ENCODE data around the gene MYRFL.
"Not testable (repeated sequence)": the region's sequence is repeated elsewhere in the genome, so short reads cannot be mapped to it uniquely, and the experiment has no call there.

MYRFL gene

DNA sequence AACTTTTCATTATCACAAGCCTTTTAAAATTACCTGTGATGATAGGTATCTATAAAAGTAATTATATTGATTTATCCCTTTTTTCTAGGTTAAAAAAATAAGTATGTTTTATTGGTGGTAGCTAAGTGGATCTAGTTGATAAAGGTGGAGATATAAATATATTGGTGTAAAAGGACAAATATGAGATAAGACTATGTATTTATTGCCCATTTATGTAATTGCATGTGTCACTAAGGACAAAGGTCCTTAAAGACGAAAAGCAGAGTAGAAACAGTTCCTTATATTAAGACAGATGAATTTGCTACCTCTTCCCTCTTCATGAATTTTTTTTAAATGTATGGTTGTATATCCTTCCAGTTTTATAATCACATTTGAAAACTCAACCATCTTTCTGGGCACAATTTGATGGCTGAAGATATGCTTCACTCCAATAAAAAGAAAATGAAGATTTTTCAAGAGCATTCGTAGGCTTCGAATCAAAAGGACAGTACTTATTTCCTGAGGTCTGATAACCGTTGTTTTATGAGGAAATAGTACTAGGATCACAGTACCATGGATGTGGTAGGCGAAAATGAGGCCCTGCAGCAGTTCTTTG is at the start of gene MYRFL:
Gene MYRFL (plus strand): TSS at position 262 of the 595 bp plus-strand sequence. CDS start 291 bp downstream, at position 553.
- DNase-seq (ENCODE audit: low read depth in 2 of 2) = no peak

DNA sequence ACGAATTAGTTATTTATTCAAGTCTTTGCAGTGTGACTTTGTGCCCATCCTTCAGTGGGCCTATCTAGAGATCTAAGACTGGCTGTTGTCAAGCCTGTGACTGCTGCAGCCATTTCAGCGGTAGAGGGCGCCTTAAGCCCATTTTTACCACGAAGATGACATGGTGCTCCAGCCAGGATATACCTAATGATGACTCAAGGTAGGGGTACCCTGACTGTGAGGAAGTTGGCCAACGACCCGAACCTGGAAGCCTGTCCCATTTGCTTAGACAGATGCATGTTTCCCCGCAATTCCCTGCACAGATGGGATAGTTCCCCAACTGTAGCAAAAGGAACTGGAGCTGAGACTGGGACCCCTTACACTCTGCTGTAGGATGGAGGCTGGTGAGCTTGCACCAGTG is 45.1 kb upstream of the MYRFL start:
- no peak for DNase-seq (ENCODE audit: low read depth in 2 of 2)

DNA sequence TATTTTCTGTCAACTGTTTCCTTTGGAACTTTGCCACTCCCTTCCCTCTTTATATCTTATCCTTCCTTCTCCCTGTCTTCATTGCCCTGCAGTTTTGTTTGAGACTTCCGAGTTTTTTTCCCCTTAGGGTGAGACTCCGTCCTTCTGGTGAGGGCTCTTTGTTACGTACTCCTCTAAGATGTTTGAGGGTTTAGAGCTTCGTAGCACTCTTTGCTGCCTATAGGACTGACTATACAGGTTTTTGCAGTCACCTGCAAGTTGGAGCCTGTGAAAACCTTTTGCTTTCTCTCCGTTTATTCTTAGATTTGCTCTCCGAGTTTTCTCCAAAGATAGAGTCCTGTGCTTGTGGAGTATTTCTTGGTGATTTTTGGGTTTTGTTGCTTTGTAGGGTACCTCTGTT is 41.7 kb upstream of the MYRFL start:
- no peak for DNase-seq (ENCODE audit: low read depth in 2 of 2)

DNA sequence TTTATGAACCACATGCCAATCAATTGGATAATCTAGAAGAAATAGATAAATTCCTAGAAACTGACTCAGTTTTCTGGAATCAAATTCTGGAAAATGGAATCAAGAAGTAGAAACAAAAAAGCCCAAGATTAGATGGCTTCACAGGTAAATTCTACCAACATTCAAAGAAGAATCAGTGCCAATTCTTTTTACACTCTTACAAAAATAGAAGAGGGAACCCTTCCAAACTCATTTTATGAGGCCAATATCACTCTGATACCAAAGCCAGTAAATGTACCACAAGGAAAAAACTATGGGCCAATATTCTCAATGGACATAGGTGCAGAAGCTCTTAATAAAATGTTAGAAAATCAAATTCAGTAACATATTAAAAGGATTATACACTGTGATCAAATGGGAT is 35.7 kb upstream of the MYRFL start:
- no peak for DNase-seq (ENCODE audit: low read depth in 2 of 2)

DNA sequence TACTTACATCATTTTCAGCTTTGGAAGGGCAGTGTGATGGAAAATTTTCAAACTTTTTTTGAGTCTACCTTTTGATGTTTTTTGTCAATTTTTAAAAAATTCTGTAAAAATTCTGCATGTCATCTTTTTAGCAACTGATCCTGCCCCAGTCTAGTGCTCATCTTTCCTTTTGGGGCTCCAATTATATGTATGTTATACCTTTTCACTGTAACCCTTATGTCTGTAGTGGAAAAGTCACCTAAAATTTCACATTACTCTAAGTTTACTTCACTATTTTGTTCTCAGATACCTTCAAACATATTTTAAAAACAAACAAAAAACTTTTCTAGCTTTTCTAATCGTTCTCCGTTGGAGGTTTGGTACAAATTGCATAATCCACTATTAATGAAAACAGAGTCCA is 32.5 kb upstream of the MYRFL start:
- no peak for DNase-seq (ENCODE audit: low read depth in 2 of 2)

GRCh38 chr12:69807101-69807897 is 17.7 kb upstream of the MYRFL start:
- not testable (repeated sequence) for DNase-seq (ENCODE audit: low read depth in 2 of 2)

- no peak for DNase-seq (ENCODE audit: low read depth in 2 of 2)
Observed at GRCh38 chr12:69810870-69811498, 14.0 kb upstream of the MYRFL start.

- DNase-seq (ENCODE audit: low read depth in 2 of 2) = no peak
Observed at GRCh38 chr12:69816082-69816481, 8.9 kb upstream of the MYRFL start.

GRCh38 chr12:69821032-69821455 is 4.0 kb upstream of the MYRFL start:
- no peak for DNase-seq (ENCODE audit: low read depth in 2 of 2)

DNA sequence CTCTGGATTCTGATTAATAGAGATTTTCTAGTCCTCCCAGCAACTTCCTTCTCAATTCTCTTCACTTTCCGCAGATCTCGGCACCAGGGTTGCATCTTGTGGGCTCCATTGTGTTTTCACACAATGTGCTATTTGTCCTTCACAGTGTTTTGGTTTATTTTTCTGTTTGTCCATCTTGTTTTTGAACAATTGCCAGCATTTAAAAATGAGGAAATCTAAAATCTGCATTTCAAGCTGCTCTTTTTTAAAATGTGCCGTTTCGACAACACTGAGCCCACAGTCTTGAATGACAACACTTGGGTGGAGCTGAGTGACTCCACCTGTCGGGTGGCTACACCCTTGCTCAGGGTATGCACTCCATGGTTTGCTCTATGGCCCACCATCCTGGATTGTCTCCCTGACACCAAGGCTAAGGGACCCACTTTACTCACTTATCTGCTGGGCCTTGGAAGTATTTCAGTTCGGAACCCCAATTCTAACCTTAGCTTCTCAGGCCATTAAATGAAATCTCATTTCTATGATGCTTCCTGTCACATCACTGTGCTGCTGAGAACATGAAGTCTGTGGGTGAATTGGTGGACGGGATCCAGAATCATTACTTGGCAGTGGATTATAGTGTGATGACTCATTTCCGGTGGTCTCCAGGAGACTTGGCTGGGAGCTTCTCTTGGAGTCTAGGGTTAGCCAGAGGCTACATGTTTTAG is 3.4 kb upstream of the MYRFL start:
- DNase-seq (ENCODE audit: low read depth in 2 of 2) = no peak

DNA sequence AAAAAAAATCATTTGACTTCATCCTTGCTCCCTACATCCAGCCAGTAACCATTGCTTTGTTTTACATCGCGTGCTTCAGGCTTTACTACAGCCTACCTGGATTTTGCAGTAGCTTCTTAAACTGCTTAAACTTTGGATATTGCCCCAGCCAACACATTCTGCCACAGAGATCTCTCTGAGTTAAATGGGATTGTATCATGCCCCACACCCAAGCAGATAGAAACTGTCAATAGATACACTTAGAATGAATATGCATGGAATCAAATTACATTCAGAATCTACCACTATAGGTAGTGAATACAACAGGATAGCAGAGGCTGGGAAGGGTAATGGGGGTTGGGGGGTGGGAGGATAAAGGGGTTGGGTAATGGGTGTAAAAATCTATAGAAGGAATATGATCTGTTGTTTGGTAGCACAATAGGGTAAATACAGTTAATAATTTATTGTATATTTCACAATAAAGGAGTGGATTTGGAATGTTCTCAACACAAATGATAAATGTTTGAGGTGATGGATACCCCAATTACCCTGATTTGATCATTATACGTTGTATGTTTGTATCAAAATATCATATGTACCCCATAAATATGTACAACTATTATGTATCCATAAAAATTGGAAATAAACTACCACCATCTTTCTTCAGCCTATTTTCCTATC is 2.7 kb upstream of the MYRFL start:
- no peak for DNase-seq (ENCODE audit: low read depth in 2 of 2)

DNA sequence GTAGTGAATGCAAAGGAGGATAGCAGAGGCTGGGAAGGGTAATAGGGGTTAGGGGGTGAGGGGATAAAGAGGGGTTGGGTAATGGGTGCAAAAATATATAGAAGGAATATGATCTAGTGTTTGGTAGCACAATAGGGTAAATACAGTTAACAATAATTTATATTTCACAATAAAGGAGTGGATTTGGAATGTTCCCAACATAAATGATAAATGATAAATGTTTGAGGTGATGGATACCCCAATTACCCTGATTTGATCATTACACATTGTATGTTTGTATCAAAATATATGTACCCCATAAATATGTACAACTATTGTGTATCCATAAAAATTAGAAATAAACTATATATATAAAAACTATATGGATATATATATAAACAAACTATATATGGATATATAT is 999 bp upstream of the MYRFL start:
- DNase-seq (ENCODE audit: low read depth in 2 of 2) = no peak

DNA sequence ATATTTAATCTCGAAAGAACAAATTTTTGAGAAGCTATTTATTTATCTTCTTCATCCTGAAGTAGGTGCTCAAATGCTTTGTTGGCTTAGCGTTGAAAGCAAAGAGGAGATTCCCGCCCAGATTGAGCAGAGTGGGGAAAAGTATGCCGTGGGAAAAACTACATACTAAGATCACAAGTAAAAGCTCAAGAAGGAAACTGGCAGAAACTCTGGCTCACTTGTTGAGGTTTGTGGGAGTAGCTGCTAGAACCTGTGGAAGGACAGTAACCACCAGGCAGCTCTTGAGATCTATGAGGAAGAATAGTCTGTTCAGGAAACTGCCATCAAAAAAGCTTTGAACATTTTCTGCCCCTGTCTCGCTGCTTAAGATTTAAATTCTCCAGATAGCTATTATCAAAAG is 3.9 kb downstream of the MYRFL start:
- no peak for DNase-seq (ENCODE audit: low read depth in 2 of 2)

GRCh38 chr12:69833696-69834095 is 8.7 kb downstream of the MYRFL start:
- DNase-seq (ENCODE audit: low read depth in 2 of 2) = no peak

DNA sequence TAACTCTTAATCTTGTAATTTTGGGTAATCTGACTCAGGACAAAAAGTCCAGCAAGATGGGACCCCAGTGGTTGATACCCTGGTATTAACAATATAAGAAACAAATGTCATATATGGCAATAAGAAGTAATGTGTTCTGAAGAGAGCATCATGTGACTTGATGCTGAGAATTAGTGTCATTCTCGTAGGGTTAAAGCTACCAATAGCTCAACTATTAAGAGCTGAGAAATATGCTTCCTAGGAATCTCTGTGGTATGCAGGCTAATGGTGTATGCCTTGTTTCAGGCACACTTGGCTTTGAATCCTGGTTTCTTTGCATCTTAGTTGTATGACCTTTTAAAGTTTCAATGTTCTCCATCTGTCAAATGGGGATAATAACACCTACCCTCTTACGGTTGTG is 9.1 kb downstream of the MYRFL start:
- no peak for DNase-seq (ENCODE audit: low read depth in 2 of 2)

DNA sequence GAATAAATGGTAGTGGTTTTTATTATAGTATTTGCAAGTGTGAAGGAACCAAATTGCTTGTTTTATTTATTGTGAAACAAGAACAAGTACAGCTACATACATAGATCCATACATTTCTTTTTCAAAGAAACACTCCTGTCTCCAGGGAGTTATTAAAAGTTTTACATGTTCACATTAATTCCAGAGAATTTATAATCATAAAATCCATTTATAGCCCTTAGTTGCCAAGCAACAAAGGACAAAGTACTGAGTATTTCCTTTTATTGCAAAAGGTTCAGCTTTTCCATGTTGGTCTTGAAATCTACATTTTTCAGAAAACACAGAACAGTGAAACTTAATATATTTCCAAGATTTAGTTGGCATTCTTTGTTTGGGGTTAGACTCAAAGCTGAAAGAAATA is 9.5 kb downstream of the MYRFL start:
- DNase-seq (ENCODE audit: low read depth in 2 of 2) = no peak

- DNase-seq (ENCODE audit: low read depth in 2 of 2) = no peak
Observed at GRCh38 chr12:69835081-69835480, 10.1 kb downstream of the MYRFL start.

DNA sequence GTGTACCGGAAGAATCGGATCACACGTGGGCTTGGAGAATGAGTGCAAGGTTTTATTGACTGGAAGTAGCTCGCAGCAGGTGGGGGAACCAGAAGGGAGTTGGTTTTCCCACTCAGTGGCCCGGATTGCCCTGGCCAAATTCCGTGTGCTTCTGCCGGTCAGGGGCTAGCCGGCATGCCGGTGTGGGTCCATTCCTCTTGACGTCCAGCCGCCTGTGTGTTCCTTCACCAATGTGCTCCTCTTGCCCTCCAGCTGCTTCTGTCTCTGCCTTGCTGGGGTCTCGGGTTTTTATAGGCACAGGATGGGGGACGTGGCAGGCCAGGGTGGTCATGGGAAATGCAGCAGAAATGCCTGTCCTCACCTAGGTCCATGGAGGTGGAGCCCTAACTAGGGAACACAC is 11.0 kb downstream of the MYRFL start:
- no peak for DNase-seq (ENCODE audit: low read depth in 2 of 2)

DNA sequence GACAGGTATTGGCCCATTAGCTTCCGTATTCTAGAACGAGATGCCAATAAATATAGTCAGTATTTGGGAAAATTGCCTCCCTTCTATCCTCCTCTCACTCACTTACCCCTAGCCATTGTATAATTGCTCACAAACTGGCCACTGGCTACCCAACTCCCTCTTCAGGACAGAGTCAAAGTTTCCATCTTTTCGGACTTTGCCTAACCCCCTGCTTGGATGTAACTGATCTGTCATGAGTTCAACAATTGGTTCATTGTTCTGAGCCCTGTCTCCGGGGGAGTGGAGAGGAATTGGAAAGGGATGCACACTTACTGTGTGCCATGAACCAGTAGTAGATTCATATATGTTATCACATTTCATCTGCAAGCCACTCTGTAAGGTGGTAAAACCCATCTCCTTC is 12.2 kb downstream of the MYRFL start:
- DNase-seq (ENCODE audit: low read depth in 2 of 2) = no peak

DNA sequence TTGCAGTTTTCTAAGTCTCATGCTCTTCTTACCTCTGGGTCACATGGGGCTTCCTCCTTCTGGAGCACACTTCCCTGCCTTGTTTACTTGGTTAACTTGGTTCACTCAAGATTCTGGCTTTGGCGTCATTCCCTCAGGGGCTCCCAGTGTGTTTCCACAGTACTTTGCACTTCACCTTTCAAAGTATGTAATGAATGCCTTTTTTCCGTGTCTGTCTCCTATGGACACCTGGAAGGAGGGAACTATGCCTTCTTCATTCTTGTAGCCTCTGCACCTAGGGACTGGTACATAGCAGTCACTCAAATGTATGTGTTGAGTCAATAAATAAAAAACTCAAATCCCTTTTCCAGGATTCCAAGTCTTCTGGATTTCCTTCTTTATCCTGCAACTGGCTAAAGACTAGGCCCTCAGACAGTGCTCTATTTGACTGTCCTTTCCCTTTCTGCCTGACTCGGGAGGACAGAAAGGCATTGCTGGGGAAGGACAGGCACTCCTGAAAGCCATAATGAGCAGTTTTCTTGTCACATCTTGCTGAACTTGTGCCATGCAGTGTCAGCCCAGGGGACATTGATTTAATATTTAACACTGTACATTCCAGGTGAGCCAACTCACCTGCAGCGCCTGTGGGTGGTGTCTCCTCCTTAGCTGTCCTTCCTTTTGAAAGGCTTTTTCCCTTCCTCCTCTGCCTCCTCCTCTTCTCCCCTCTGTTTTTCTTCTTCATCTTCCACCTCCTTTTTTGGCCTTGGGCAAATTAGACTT is 12.8 kb downstream of the MYRFL start:
- no peak for DNase-seq (ENCODE audit: low read depth in 2 of 2)

DNA sequence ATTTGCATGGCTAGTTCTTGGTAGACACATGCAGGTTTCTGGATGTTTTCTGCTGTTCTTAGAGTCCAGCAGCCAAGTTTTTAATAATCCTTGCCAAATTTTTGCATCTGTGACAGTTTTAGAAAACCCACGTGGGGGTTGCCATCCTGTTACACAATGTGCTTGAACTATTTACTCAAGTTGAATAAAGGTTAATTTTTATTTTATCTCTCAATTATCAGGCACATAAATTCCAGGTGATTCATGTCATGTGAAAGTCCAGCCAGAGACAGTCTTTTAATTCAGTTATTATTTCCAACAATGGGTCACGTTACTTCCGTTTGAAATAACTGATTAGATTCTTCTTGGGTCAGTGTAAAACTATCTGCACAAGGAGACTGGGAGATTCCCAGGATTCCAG is 15.7 kb downstream of the MYRFL start:
- no peak for DNase-seq (ENCODE audit: low read depth in 2 of 2)

Data from stimulated activated CD4-positive, alpha-beta T cell treated with anti-CD3 and anti-CD28 coated beads, Interleukin-1b, Interleukin-23, amount 100 ng/mL, for 1 hour (primary cell).